ENCODE measurements around the gene CLASP1.

GRCh38 chr2:121617042-121617599 lies 32.1 kb downstream of the CLASP1 start:
- TF ChIP-seq POLR2A (IDR thresholded peaks at IDR 0.05) (no peak), CTCF (IDR thresholded peaks at IDR 0.05) (no peak), POLR2AphosphoS5 (IDR thresholded peaks at IDR 0.05) (no peak)

All from sigmoid colon (tissue), 4 donors.